ENCODE measurements around the gene NUP62. TPM values are rescaled to one million over a fixed set of nuclear protein-coding genes. Genes with fewer than 3 reads are reported as not detected.

The NUP62 gene
- polyA plus RNA-seq, 1 of the 3 experiments (the other 2 are of a cell fraction): 16.2 TPM

GRCh38 chr19:49887037-49887664 lies 42.2 kb downstream of the NUP62 start:
- no peaks in the 10 kb centered on the region for H4K20me1 ChIP-seq (ENCODE audit: insufficient read depth)
- TF ChIP-seq RXRA (IDR thresholded peaks at IDR 0.05; ENCODE audit: borderline replicate concordance, low read depth) (no peak), FOSL2 (IDR thresholded peaks at IDR 0.05; ENCODE audit: borderline replicate concordance, low read depth) (no peak), MEF2A (IDR thresholded peaks at IDR 0.05; ENCODE audit: borderline replicate concordance, low read depth) (no peak), GABPA (IDR thresholded peaks at IDR 0.05; ENCODE audit: low read depth) (no peak), TEAD4 (IDR thresholded peaks at IDR 0.05; ENCODE audit: borderline replicate concordance, insufficient read depth) (no peak), GATA2 (CRISPR knock-in tag; IDR thresholded peaks at IDR 0.05) (no peak), TAF1 (IDR thresholded peaks at IDR 0.05; ENCODE audit: borderline replicate concordance, low read depth, low read length) (no peak), FOXJ3 (CRISPR knock-in tag; IDR thresholded peaks at IDR 0.05) (no peak), CHD2 (IDR thresholded peaks at IDR 0.05; ENCODE audit: low read length, partially characterized antibody) (no peak), USF2 (IDR thresholded peaks at IDR 0.05; ENCODE audit: borderline replicate concordance, low read depth, low read length) (no peak), POLR2AphosphoS5 (IDR thresholded peaks at IDR 0.05; ENCODE audit: low read depth, low read length) (no peak), USF1 (IDR thresholded peaks at IDR 0.05; ENCODE audit: borderline replicate concordance, low read depth) (no peak)
- ChIA-PET CTCF (interaction anchor here (1.4 kb wide), 1 partner anchor 51 kb away, joined by 4 read pairs; no protein-coding TSS in a partner anchor), POLR2A (interaction anchor here (0.8 kb wide), 1 partner anchor 10 kb away, joined by 3 read pairs; the partner anchor contains the start of gene AKT1S1)
- H3K27me3 ChIP-seq (ENCODE audit: insufficient read depth): no peaks in the 10 kb centered on the region
- peaks cover 10% of the 10 kb centered on the region for H3F3A ChIP-seq (replicated peaks; ENCODE audit: insufficient read depth)
- H3K27ac ChIP-seq (ENCODE audit: low read depth in 2 of 2, low read length in 1 of 2): no peak overlapping the region
- no peak overlapping the region for H3K4me3 ChIP-seq (ENCODE audit: low read depth in 2 of 2, low read length in 1 of 2)
- 95% methylated on average over 19 of the region's 23 CpGs for WGBS (ENCODE audit: low lambda C conversion rate)
- H3K36me3 ChIP-seq (replicated peaks in 1 of 2; ENCODE audit: control insufficient read depth in 1 of 2, insufficient read depth in 2 of 2, low read length in 1 of 2): peaks cover 18 to 28% of the 10 kb centered on the region in 2 experiments
- DNase-seq: no peak
- H3K9ac ChIP-seq: no peak overlapping the region
- H2AFZ ChIP-seq (ENCODE audit: low read depth): no peak overlapping the region
- H3K9me3 ChIP-seq: no peaks in the 10 kb centered on the region
- no peak overlapping the region for H3K4me2 ChIP-seq
- H3K4me1 ChIP-seq (ENCODE audit: control insufficient read depth in 1 of 2, insufficient read depth in 2 of 2, low read depth in 1 of 2, low read length in 1 of 2): peaks cover 0 to 13% of the 10 kb centered on the region in 2 experiments; a peak in 1 of 4 replicates
- H3K9me2 ChIP-seq: no peaks in the 10 kb centered on the region
- no peaks in the 10 kb centered on the region for H3K79me2 ChIP-seq (ENCODE audit: insufficient read depth)

GRCh38 chr19:49884760-49885159 lies 44.5 kb downstream of the NUP62 start:
- ChIA-PET POLR2A (no interaction called here), CTCF (no interaction called here)
- H3K4me1 ChIP-seq (ENCODE audit: control insufficient read depth in 1 of 2, insufficient read depth in 2 of 2, low read depth in 1 of 2, low read length in 1 of 2): peaks cover 0 to under 1% of the 10 kb centered on the region in 2 experiments; a peak in 1 of 4 replicates
- no peak overlapping the region for H3K9ac ChIP-seq
- no peaks in the 10 kb centered on the region for H3K9me2 ChIP-seq
- no peak overlapping the region for H3K4me2 ChIP-seq
- 0 out of 2 replicates have a peak, but pooled peaks cover 3% of the 10 kb centered on the region for H3K79me2 ChIP-seq (ENCODE audit: insufficient read depth)
- DNase-seq: no peak
- H2AFZ ChIP-seq (ENCODE audit: low read depth): no peak overlapping the region
- no peak overlapping the region for H3K27ac ChIP-seq (ENCODE audit: low read depth in 2 of 2, low read length in 1 of 2)
- peaks cover 36 to 48% of the 10 kb centered on the region in 2 experiments for H3K36me3 ChIP-seq (replicated peaks in 1 of 2; ENCODE audit: control insufficient read depth in 1 of 2, insufficient read depth in 2 of 2, low read length in 1 of 2)
- no peak overlapping the region for H3K4me3 ChIP-seq (ENCODE audit: low read depth in 2 of 2, low read length in 1 of 2)
- WGBS (ENCODE audit: low lambda C conversion rate): 93% methylated on average over 2 of the region's 3 CpGs
- H4K20me1 ChIP-seq (ENCODE audit: insufficient read depth): no peaks in the 10 kb centered on the region
- no peaks in the 10 kb centered on the region for H3K27me3 ChIP-seq (ENCODE audit: insufficient read depth)
- peaks cover 10% of the 10 kb centered on the region for H3F3A ChIP-seq (replicated peaks; ENCODE audit: insufficient read depth)
- no peaks in the 10 kb centered on the region for H3K9me3 ChIP-seq
- TF ChIP-seq CTCF (IDR thresholded peaks at IDR 0.05): no peak
- no peak for TF ChIP-seq TEAD4 (IDR thresholded peaks at IDR 0.05; ENCODE audit: borderline replicate concordance, insufficient read depth)
- no peak for TF ChIP-seq GABPA (IDR thresholded peaks at IDR 0.05; ENCODE audit: low read depth)
- no peak for TF ChIP-seq PBX3 (IDR thresholded peaks at IDR 0.05)
- no peak for TF ChIP-seq MXI1 (IDR thresholded peaks at IDR 0.05; ENCODE audit: low read depth, low read length)
- TF ChIP-seq NRF1 (IDR thresholded peaks at IDR 0.05; ENCODE audit: low read depth, low read length): no peak
- TF ChIP-seq TCF12 (IDR thresholded peaks at IDR 0.05): no peak
- no peak for TF ChIP-seq NFIC (IDR thresholded peaks at IDR 0.05; ENCODE audit: borderline replicate concordance)
- TF ChIP-seq TAF1 (IDR thresholded peaks at IDR 0.05; ENCODE audit: borderline replicate concordance, low read depth, low read length): no peak
- no peak for TF ChIP-seq IRF3 (IDR thresholded peaks at IDR 0.05; ENCODE audit: low read depth, low read length)
- no peak for TF ChIP-seq SMC3 (IDR thresholded peaks at IDR 0.05; ENCODE audit: low read depth, low read length)
- no peak for TF ChIP-seq RCOR1 (IDR thresholded peaks at IDR 0.05; ENCODE audit: low read length)
- TF ChIP-seq POLR2AphosphoS5 (IDR thresholded peaks at IDR 0.05; ENCODE audit: low read depth, low read length): no peak

Measured in SK-N-SH (cell line).